GM12891 (cell line): ENCODE measurements around the gene ASB9.

ENCODE experiments used
- POLR2A ChIP-seq: IDR thresholded peaks from 2 replicates; pipeline ENCODE4 v1.6.1; 2011; ENCODE audit warnings: low read depth, low read length, control low read depth
- POU2F2 ChIP-seq: IDR thresholded peaks from 2 replicates; pipeline ENCODE4 v1.6.1; 2011; ENCODE audit warnings: low read depth, mild to moderate bottlenecking, control low read depth, low read length, moderate library complexity

DNA sequence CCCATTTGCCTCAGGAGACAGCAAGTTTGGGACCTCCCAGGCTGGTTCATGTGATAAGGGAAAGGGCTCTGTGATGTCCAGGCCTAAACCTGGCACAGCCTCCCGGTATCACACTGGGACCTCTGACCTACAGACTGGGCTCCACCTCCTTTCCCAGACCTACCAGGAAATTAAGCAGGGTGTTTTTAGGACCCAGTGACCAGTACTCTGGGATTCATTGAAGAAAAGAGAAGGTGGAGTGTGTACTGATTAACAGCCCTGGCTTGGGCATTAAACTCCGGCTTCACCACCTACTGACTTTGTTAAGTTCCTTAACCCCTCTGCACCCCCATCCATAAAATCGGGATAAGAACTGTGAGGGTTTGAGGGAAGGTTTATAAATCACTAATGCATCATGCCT is 28.6 kb downstream of the ASB9 start:
- no peak for TF ChIP-seq POLR2A
- TF ChIP-seq POU2F2: no peak
